Frontal cortex (tissue), 4 donors: Measurements from ENCODE around the gene PDZD8. TPM values are rescaled to one million over a fixed set of nuclear protein-coding genes. Genes with fewer than 3 reads are reported as not detected.

Experiments used
- DNase-seq, 2 donors: peaks; one replicate each; pipeline ENCODE4 v3.0.0; 2012; ENCODE audit warnings: low spot score in 2 of 2
- FAIRE-seq: peaks from 2 replicates; lab custom pipeline; 2012; peaks lifted over from hg19 to GRCh38; lab: Jason Lieb, UNC
- total RNA-seq: library from RNA; depleted of rRNA; stranded (reverse); fragments of >200 nt; gene quantifications from one replicate; pipeline ENCODE4 v1.2.3, GENCODE V29; 2014
- donor health status: control.
- donor health status: control.
- donor health status: control.

The PDZD8 gene
- total RNA-seq, 1 donor from 2014 or later, result 22.0 TPM

- FAIRE-seq (no peak), DNase-seq (no peak)
Observed at GRCh38 chr10:117351996-117352395, 23.2 kb downstream of the PDZD8 start.

GRCh38 chr10:117351558-117351957, 23.7 kb downstream of the PDZD8 start:
- FAIRE-seq (no peak), DNase-seq (no peak)

GRCh38 chr10:117350909-117351308, 24.3 kb downstream of the PDZD8 start:
- FAIRE-seq (no peak), DNase-seq (no peak)

- DNase-seq (no peak), FAIRE-seq (no peak)
Observed at GRCh38 chr10:117348236-117348635, 27.0 kb downstream of the PDZD8 start.

GRCh38 chr10:117346574-117346973, 28.7 kb downstream of the PDZD8 start:
- DNase-seq, result no peak
- FAIRE-seq, result no peak

GRCh38 chr10:117345143-117345542, 30.1 kb downstream of the PDZD8 start:
- DNase-seq (no peak), FAIRE-seq (no peak)

DNA sequence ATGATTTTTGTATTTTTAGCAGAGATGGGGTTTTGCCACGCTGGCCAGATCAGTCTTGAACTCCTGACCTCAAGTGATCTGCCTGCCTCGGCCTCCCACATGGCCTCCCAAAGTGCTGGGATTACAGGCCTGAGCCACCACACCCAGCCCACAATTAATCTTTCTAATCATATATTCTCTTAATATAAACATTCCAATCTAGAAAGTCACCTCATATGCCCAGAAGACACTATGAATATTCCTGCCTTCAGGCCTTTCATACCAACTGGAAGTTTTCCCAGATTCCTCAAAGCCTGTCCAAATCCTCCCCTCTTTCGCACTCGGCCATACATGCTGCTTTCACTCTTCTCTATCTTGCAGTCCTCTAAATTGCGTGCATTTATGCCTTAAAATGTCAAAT, 32.6 kb downstream of the PDZD8 start:
- FAIRE-seq (no peak), DNase-seq (no peak)

- no peak for DNase-seq
- FAIRE-seq, result no peak
Observed at GRCh38 chr10:117341061-117341460, 34.2 kb downstream of the PDZD8 start.

DNA sequence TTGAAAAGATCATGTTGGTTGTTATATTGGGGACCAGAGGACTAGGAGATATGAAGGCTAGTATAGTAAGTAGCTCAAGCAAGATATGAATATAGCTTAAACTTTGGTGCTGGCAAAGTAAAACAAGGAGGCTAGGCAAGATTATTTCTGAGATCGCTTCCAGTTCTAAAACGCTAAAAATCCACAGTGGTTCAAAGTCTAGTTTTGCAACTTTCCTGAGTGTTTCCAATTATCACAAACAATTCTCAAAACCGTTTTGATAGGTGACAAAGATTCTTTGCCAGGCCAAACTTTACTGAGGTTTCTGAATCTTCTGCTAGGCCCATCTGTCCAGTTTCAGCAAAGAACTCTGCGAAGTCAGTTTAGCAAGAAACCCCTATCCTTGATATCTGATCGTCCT, 35.3 kb downstream of the PDZD8 start:
- DNase-seq, result no peak
- no peak for FAIRE-seq

- DNase-seq (no peak), FAIRE-seq (no peak)
Observed at GRCh38 chr10:117339578-117339977, 35.7 kb downstream of the PDZD8 start.

DNA sequence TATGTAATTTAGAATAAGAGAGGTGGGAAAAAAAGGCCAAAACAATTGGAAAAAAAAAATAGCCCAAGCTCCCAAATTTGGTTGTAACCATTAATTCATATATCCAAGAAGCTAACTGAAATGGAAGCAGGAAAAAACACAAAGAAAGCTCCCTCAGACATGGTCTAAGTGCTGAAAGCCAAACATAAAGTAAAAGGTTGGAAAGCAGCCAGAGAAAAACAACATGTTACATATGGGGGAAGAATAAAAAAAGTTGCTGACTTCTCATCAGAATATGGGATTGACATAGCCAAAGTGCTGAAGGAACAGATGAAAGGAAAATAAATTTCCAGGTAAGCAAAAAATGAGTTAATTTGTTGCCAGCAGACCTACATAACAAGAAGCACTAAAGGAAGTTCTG, 40.3 kb downstream of the PDZD8 start:
- FAIRE-seq, result no peak

DNA sequence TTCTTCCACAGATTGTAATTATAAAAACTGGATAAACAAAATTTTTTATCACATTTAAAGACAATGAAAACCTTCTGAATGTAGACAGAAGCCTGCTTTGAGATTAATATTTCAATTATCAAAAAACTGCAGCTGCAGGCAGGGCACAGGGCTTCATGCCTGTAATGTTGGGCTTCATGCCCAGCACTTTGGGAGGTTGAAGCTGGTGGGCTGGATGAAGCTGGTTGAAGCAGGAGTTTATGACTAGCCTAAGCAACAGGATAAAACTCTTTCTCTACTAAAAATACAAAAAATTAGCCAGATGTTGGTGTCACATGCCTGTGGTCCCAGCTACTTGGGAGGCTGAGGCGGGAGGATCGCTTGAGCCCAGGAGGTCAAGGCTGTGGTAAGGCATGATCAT, 41.2 kb downstream of the PDZD8 start:
- FAIRE-seq, result no peak

More for the DNA sequence above, 40.3 kb downstream of the PDZD8 start:
- DNase-seq, result no peak

GRCh38 chr10:117327262-117327661, 48.0 kb downstream of the PDZD8 start:
- DNase-seq, result no peak
- no peak for FAIRE-seq

More for the DNA sequence above, 41.2 kb downstream of the PDZD8 start:
- no peak for DNase-seq

- FAIRE-seq (no peak), DNase-seq (no peak)
Observed at GRCh38 chr10:117324367-117324766, 50.9 kb downstream of the PDZD8 start.

GRCh38 chr10:117322260-117322659, 53.0 kb downstream of the PDZD8 start:
- DNase-seq (no peak), FAIRE-seq (no peak)

DNA sequence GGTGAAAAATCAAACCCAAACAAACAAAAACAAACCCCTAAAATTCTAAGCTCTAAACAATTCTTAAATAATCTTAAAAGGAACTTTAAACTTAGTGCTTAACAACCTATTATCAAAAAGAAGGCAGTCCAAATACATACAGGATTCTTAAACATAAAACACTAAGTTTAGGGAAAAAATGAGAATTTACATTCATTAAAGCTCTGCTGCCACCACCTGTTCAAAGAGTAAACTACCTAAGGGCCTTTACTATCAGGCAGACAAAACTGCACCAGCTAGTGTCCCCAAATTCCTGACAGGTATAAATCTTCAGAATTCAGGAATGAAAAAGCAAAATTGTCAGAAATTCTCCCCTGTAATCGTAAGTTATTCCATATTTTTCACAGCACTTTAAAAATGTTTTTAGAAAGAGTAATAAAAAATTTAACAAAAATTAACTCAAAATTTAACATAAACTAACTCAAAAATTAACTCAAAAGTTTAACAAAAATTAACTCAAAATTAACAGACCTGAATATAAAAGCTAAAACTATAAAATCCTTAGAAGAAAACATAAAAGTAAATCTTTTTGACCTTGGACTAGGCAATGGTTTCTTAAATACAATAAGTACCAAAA, 55.1 kb downstream of the PDZD8 start:
- peak; percentile 94 for FAIRE-seq
- peak in 1 of 2 donors; percentile 6 for DNase-seq

GRCh38 chr10:117318909-117319308, 56.3 kb downstream of the PDZD8 start:
- peak; percentile 71 for FAIRE-seq

GRCh38 chr10:117316701-117317100, 58.5 kb downstream of the PDZD8 start:
- FAIRE-seq, result no peak
- DNase-seq, result no peak

More at GRCh38 chr10:117318909-117319308, 56.3 kb downstream of the PDZD8 start:
- DNase-seq, result no peak

GRCh38 chr10:117313641-117314040, 61.6 kb downstream of the PDZD8 start:
- DNase-seq (no peak), FAIRE-seq (no peak)

DNA sequence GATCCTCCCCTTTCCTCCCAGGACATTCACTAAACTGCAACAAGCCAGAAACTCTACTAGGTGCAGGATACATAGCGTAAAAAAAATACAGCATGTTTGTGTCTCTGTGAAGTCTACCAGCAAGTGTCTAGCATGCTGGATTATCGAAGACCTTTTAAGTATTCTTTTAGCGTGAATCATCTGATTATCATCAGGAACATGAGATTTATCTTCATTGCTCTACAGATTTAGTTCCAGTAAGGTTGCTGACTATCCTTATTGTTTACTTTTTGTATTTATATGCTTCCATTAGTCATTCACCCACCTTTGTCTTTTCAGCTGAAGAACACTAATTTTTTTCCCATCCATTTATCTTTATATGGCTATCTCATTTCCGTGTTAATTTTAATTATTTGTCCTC, 62.8 kb downstream of the PDZD8 start:
- FAIRE-seq, result no peak
- no peak for DNase-seq

GRCh38 chr10:117311261-117311660, 64.0 kb downstream of the PDZD8 start:
- DNase-seq (no peak), FAIRE-seq (no peak)

DNA sequence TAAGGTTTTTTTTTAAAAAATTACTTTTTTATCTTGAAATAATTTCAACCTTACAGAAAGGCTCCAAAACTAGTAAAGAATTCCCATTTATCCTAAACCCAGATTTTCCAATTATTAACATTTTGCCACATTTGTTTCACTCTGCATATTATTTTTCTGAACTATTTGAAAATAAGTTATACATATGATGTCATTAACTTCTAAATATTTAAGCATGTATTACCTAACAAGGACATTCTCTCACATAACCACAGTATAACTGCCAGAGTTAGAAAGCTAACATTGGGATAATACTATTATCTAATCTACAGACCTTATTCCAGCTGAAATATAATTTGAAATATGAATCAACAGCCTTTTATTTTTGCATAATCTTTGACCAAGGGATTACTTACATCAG, 68.6 kb downstream of the PDZD8 start:
- DNase-seq (no peak), FAIRE-seq (peak; percentile 34)
